CD4-positive, alpha-beta memory T cell (primary cell): ENCODE measurements around the gene SERPINB1. TPM values are rescaled to one million over a fixed set of nuclear protein-coding genes. Genes with fewer than 3 reads are reported as not detected.

Experiments used
- CTCF ChIA-PET: fragments of 350-600 bp; sonication (Branson Sonifier 250); formaldehyde crosslinking; loops from one replicate; lab custom pipeline; 2021; ENCODE audit warnings: inconsistent platforms; ENCODE audit not compliant: partially characterized antibody; lab: Charles Lee
- POLR2A ChIA-PET: fragments of 350-600 bp; sonication (Branson Sonifier 250); formaldehyde crosslinking; loops from one replicate; lab custom pipeline; 2021; ENCODE audit not compliant: partially characterized antibody; lab: Charles Lee
- DNase-seq, 5 donors: peaks; one replicate each; pipeline versions ENCODE4 v3.0.0 to v3.0.0-alpha.2; 2020 to 2022; ENCODE audit warnings: mixed read lengths in 1 of 5
- H3K27ac ChIP-seq: one replicate; pipeline ENCODE4 v1.7.0; 2013; ENCODE audit warnings: low read depth, low read length
- H3K27me3 ChIP-seq: 2 replicates; pipeline ENCODE4 v1.7.0; 2013; ENCODE audit warnings: mild to moderate bottlenecking, low read length, moderate library complexity; ENCODE audit not compliant: insufficient read depth
- H3K36me3 ChIP-seq: 2 replicates; pipeline ENCODE4 v1.7.0; 2013; ENCODE audit warnings: mild to moderate bottlenecking, low read length, moderate library complexity; ENCODE audit not compliant: insufficient read depth
- H3K4me1 ChIP-seq: 2 replicates; pipeline ENCODE4 v1.7.0; 2013; ENCODE audit warnings: mild to moderate bottlenecking, low read length, moderate library complexity; ENCODE audit not compliant: insufficient read depth
- H3K4me3 ChIP-seq, 2 donors: one replicate each; pipeline ENCODE4 v1.7.0; 2013; ENCODE audit warnings: low read length in 2 of 2, mild to moderate bottlenecking in 1 of 2
- H3K9me3 ChIP-seq, 2 donors: one replicate each; pipeline ENCODE4 v1.7.0; 2013; ENCODE audit warnings: low read length in 2 of 2, control low read depth in 1 of 2; ENCODE audit not compliant: control insufficient read depth in 1 of 2
- H3K27ac Mint-ChIP-seq, 7 donors: one replicate each; pipeline ENCODE4 v1.8.0; 2020 to 2021; ENCODE audit warnings: mixed read lengths in 7 of 7, mild to moderate bottlenecking in 6 of 7, inconsistent platforms in 3 of 7, moderate library complexity in 3 of 7
- H3K27me3 Mint-ChIP-seq, 2 donors: one replicate each; pipeline ENCODE4 v1.8.0; 2020 to 2021; ENCODE audit warnings: mixed read lengths in 2 of 2
- H3K36me3 Mint-ChIP-seq, 2 donors: one replicate each; pipeline ENCODE4 v1.8.0; 2020 to 2021; ENCODE audit warnings: mixed read lengths in 2 of 2, inconsistent platforms in 1 of 2, mild to moderate bottlenecking in 1 of 2
- H3K4me1 Mint-ChIP-seq, 4 donors: one replicate each; pipeline ENCODE4 v1.8.0; 2020 to 2021; ENCODE audit warnings: mixed read lengths in 4 of 4, mild to moderate bottlenecking in 1 of 4
- H3K4me3 Mint-ChIP-seq, 8 donors: one replicate each; pipeline ENCODE4 v1.8.0; 2020 to 2021; ENCODE audit warnings: mixed read lengths in 8 of 8, mild to moderate bottlenecking in 7 of 8, moderate library complexity in 6 of 8, inconsistent platforms in 3 of 8
- H3K9me3 Mint-ChIP-seq, 8 donors: one replicate each; pipeline ENCODE4 v1.8.0; 2020 to 2021; ENCODE audit warnings: mixed read lengths in 8 of 8, mild to moderate bottlenecking in 5 of 8, inconsistent platforms in 3 of 8, moderate library complexity in 1 of 8
- intact Hi-C: fragments of 100-400 bp; cut with micrococcal nuclease; formaldehyde crosslinking; loops from one replicate; pipeline ENCODE4 v1.15.1; 2023
- polyA plus RNA-seq, 2 donors: library from polyadenylated mRNA; unstranded; fragments of 300-500 nt; fragmentation: Illumina TruSeq; gene quantifications; one replicate each; pipeline ENCODE4 v1.2.3, GENCODE V29; 2021
- total RNA-seq, 2 experiments: library from RNA; stranded (reverse); gene quantifications; one replicate each; pipeline ENCODE4 v1.2.3, GENCODE V29; 2021

The SERPINB1 gene
- total and polyA plus RNA-seq, 4 experiments from 2014 or later: 56.7 to 159 (median 92.2) TPM

DNA sequence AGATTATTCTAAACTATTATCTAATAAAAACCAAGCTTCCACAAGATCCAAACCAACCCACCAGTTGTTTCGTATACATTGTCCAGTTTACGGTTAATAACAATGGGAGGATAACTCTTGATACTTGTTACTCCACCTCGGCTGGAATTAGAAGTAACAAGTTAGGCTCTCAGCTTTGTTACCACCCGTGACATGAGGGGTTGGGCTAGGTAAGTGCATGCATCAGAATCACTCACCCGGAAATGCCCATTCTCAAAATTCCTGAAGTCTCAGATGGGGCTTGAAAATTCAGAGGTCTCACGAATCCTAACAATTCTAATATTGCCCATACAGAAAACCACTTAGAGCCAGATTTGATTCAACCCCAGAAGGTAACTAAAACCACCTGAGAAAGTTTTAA lies 27.0 kb upstream of the SERPINB1 start:
- intact Hi-C loops: loop anchor here (1.0 kb wide), 1 partner anchor 9 kb away; no protein-coding TSS in a partner anchor
- DNase-seq: no peak
- Histone ChIP-seq H3K4me1 (peaks cover 16% of the 10 kb centered on the region), H3K27ac (no peak overlapping the region), H3K4me3 (no peak overlapping the region), H3K36me3 (no peaks in the 10 kb centered on the region), H3K9me3 (no peaks in the 10 kb centered on the region), H3K27me3 (no peaks in the 10 kb centered on the region)
- Mint-ChIP-seq H3K9me3 (no peaks in the 10 kb centered on the region), H3K4me3 (peak overlapping the region in 5 of 8 donors; percentile 2 to 54 (median 15)), H3K27me3 (no peaks in the 10 kb centered on the region), H3K36me3 (peaks cover 0 to 3% of the 10 kb centered on the region in 2 donors), H3K27ac (peak overlapping the region; percentile 30 to 87 (median 71)), H3K4me1 (peaks cover 26 to 62% (median 38%) of the 10 kb centered on the region in 4 donors)
- ChIA-PET CTCF (interaction anchor here (0.9 to 3.4 kb wide), 10 partner anchors 10 to 120 kb away, joined by 3 to 20 read pairs (median 6); partner anchors contain the start of gene SERPINB1), POLR2A (interaction anchor here (2.2 kb wide), 1 partner anchor 23 kb away, joined by 7 read pairs; no protein-coding TSS in a partner anchor)

DNA sequence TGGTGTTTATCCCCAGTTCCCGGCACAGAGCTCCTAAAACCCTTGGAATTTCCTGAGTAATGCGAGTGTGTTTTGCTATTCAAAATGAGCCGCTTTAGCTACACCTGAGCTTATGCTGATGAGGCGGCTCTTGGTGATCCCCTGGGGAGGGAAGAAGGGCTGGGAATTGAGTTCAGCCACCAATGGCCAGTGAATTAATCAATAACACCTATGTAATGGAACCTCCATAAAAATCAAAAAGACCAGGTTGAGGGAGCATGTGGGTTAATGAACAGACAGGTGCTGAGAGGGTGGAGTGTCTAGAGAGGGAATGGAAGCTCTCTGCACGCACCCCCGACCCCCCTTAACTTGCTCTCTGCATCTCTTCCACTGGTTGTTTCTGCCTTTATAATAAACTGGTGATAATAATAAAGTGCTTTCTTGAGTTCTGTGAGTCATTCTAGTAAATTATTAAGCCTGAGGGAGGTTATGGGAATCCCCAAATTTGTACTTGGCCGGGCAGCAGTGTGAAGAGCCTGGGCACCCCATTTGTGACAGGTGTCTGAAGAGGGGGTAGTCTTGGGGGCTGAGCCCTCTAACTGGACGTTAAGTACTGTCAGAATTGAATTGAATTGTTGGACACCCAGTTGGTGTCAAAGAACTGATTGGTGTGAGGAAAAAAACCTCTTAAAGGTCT lies 24.6 kb upstream of the SERPINB1 start:
- no peaks in the 10 kb centered on the region for H3K27me3 Mint-ChIP-seq
- Histone ChIP-seq H3K9me3 (no peaks in the 10 kb centered on the region), H3K36me3 (no peaks in the 10 kb centered on the region), H3K4me3 (no peak overlapping the region), H3K4me1 (peaks cover 36% of the 10 kb centered on the region), H3K27me3 (no peaks in the 10 kb centered on the region), H3K27ac (no peak overlapping the region)
- no peak for DNase-seq
- peak overlapping the region in 1 of 7 donors; percentile 48 for H3K27ac Mint-ChIP-seq
- no peaks in the 10 kb centered on the region for H3K9me3 Mint-ChIP-seq
- H3K36me3 Mint-ChIP-seq: no peaks in the 10 kb centered on the region
- CTCF ChIA-PET: interaction anchor here (0.6 to 3.1 kb wide), 6 partner anchors 9 to 20 kb away, joined by 3 to 13 read pairs (median 4); no protein-coding TSS in a partner anchor
- intact Hi-C loops: no loop called here
- no peak overlapping the region for H3K4me3 Mint-ChIP-seq
- POLR2A ChIA-PET: interaction anchor here (0.7 to 1.2 kb wide), 3 partner anchors 10 to 122 kb away, joined by 3 to 6 read pairs (median 3); no protein-coding TSS in a partner anchor
- H3K4me1 Mint-ChIP-seq: peaks cover 34 to 67% (median 48%) of the 10 kb centered on the region in 4 donors

DNA sequence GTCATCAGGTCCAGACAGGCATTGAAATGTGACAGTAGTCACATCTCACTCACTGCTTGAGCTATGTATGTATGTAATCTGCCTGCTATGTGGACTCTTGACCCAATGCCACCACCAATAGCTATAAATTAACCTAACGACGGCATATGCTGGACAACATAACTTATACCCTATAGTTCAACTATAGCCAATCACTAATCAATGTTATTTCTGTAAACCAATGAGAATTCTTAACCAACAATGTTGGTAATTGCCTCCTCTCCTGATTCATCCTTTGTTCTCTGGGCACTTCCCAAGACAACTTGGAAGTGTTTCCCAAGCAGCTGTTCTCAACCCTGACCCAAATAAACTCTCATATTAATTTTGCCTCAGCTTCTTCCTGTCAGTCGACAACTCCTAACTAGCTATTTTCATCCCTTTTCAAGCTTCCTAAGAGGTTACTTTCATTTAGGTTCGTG lies 24.1 kb upstream of the SERPINB1 start:
- no peaks in the 10 kb centered on the region for H3K27me3 Mint-ChIP-seq
- ChIA-PET POLR2A (interaction anchor here (0.9 to 1.4 kb wide), 3 partner anchors 10 to 123 kb away, joined by 3 to 6 read pairs (median 4); partner anchors contain the start of gene SERPINB9), CTCF (interaction anchor here (0.6 to 3.1 kb wide), 5 partner anchors 8 to 19 kb away, joined by 3 to 13 read pairs (median 4); no protein-coding TSS in a partner anchor)
- no peak overlapping the region for H3K27ac Mint-ChIP-seq
- intact Hi-C loops: no loop called here
- Histone ChIP-seq H3K4me1 (peaks cover 39% of the 10 kb centered on the region), H3K36me3 (no peaks in the 10 kb centered on the region), H3K27me3 (no peaks in the 10 kb centered on the region), H3K9me3 (no peaks in the 10 kb centered on the region), H3K27ac (no peak overlapping the region), H3K4me3 (no peak overlapping the region)
- peaks cover 34 to 73% (median 53%) of the 10 kb centered on the region in 4 donors for H3K4me1 Mint-ChIP-seq
- H3K9me3 Mint-ChIP-seq: no peaks in the 10 kb centered on the region
- no peaks in the 10 kb centered on the region for H3K36me3 Mint-ChIP-seq
- no peak for DNase-seq
- H3K4me3 Mint-ChIP-seq: no peak overlapping the region

DNA sequence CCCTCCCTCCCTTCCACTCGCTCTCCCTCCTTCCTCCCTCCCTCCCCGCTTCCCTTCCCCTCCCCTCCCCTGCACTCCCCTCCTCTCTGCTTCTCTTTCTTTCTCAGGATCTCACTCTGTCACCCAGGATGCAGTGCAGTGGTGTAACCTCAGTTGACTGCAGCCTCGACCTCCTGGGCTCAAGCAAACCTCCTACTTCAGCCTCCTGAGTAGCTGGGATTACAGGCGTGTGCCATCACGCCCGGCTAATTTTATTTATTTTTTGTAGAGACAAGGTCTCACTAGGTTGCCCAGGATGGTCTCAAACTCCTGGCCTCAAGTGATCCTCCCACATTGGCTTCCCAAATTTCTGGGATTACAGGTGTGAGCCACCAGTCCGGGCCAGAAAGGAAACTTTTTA lies 23.6 kb upstream of the SERPINB1 start:
- Histone ChIP-seq H3K4me3 (no peak overlapping the region), H3K4me1 (peaks cover 39% of the 10 kb centered on the region), H3K27me3 (no peaks in the 10 kb centered on the region), H3K9me3 (no peaks in the 10 kb centered on the region), H3K36me3 (no peaks in the 10 kb centered on the region), H3K27ac (no peak overlapping the region)
- peaks cover 34 to 76% (median 55%) of the 10 kb centered on the region in 4 donors for H3K4me1 Mint-ChIP-seq
- DNase-seq: no peak
- intact Hi-C loops: no loop called here
- CTCF ChIA-PET: interaction anchor here (1.1 to 3.1 kb wide), 3 partner anchors 10 to 19 kb away, joined by 4 to 13 read pairs (median 5); no protein-coding TSS in a partner anchor
- no peak overlapping the region for H3K4me3 Mint-ChIP-seq
- POLR2A ChIA-PET: interaction anchor here (0.9 to 1.4 kb wide), 3 partner anchors 9 to 123 kb away, joined by 3 to 6 read pairs (median 4); partner anchors contain the start of gene SERPINB9
- H3K27ac Mint-ChIP-seq: peak overlapping the region in 1 of 7 donors; percentile 74
- no peaks in the 10 kb centered on the region for H3K36me3 Mint-ChIP-seq
- H3K9me3 Mint-ChIP-seq: no peaks in the 10 kb centered on the region
- no peaks in the 10 kb centered on the region for H3K27me3 Mint-ChIP-seq

DNA sequence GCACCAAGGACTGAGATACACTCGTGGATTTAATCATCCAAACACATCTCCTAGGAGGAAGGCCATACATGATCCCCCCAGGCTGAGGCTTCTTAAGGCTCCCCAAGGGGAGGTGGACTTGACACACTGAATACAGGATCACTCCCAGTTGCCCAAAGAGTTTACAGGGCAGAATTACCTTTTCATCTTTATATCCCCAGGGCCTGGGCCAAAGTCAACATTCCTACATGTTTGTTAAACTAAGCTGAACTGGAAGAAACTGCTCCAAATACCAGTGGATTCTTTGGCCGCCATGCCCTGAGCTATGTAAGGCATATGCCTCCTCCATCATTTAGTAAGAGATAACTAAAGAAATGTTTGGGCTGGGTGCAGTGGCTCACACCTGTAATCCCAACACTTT lies 22.2 kb upstream of the SERPINB1 start:
- peak overlapping the region in 1 of 8 donors; percentile 35 for H3K4me3 Mint-ChIP-seq
- no peaks in the 10 kb centered on the region for H3K9me3 ChIP-seq
- H3K4me3 ChIP-seq: no peak overlapping the region
- H3K9me3 Mint-ChIP-seq: no peaks in the 10 kb centered on the region
- CTCF ChIA-PET: interaction anchor here (2.2 kb wide), 1 partner anchor 16 kb away, joined by 9 read pairs; no protein-coding TSS in a partner anchor
- H3K36me3 ChIP-seq: no peaks in the 10 kb centered on the region
- H3K27me3 Mint-ChIP-seq: no peaks in the 10 kb centered on the region
- DNase-seq: no peak
- H3K27ac Mint-ChIP-seq: peak overlapping the region in 6 of 7 donors; percentile 8 to 92 (median 55)
- no peaks in the 10 kb centered on the region for H3K27me3 ChIP-seq
- H3K27ac ChIP-seq: no peak overlapping the region
- peaks cover 0 to under 1% of the 10 kb centered on the region in 2 donors for H3K36me3 Mint-ChIP-seq
- POLR2A ChIA-PET: interaction anchor here (1.0 to 1.9 kb wide), 3 partner anchors 15 to 36 kb away, joined by 3 to 6 read pairs (median 3); no protein-coding TSS in a partner anchor
- peaks cover 45% of the 10 kb centered on the region for H3K4me1 ChIP-seq
- intact Hi-C loops: no loop called here
- peaks cover 36 to 80% (median 58%) of the 10 kb centered on the region in 4 donors for H3K4me1 Mint-ChIP-seq

- Histone ChIP-seq H3K36me3 (no peaks in the 10 kb centered on the region), H3K27ac (no peak overlapping the region), H3K4me3 (no peak overlapping the region), H3K27me3 (no peaks in the 10 kb centered on the region), H3K9me3 (no peaks in the 10 kb centered on the region), H3K4me1 (peaks cover 49% of the 10 kb centered on the region)
- intact Hi-C loops: no loop called here
- ChIA-PET POLR2A (interaction anchor here (0.8 to 1.9 kb wide), 4 partner anchors 16 to 128 kb away, joined by 3 to 6 read pairs (median 3); no protein-coding TSS in a partner anchor), CTCF (interaction anchor here (1.2 to 2.2 kb wide), 5 partner anchors 9 to 26 kb away, joined by 3 to 9 read pairs (median 6); no protein-coding TSS in a partner anchor)
- peak overlapping the region in 6 of 7 donors; percentile 78 to 100 (median 89) for H3K27ac Mint-ChIP-seq
- no peaks in the 10 kb centered on the region for H3K9me3 Mint-ChIP-seq
- no peaks in the 10 kb centered on the region for H3K27me3 Mint-ChIP-seq
- peaks cover 0 to 3% of the 10 kb centered on the region in 2 donors for H3K36me3 Mint-ChIP-seq
- peaks cover 44 to 84% (median 63%) of the 10 kb centered on the region in 4 donors for H3K4me1 Mint-ChIP-seq
- DNase-seq: peak in 1 of 5 donors; percentile 58
- peak overlapping the region in 4 of 8 donors; percentile 45 to 71 (median 62) for H3K4me3 Mint-ChIP-seq
Observed at GRCh38 chr6:2862712-2863181, 21.1 kb upstream of the SERPINB1 start.
